Measurements from ENCODE around the gene AGTRAP.

AGTRAP gene

DNA sequence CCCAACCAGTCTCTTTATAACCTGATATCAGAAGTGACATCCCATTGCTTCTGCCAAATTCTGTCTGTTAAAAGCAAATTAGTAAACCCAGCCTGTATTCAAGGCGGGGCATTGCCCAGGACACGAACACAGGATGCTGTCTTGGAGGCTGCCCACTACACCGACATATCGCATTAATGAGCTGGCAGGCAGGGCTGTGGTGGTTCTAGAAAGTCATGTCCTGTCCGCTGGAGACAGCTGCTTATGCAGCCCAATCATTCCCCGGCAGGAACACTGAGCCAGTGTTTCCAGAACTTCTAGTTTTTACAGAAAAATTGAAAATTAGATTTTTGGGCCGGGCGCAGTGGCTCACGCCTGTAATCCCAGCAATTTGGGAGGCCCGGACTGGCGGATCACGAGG is 45.4 kb downstream of the AGTRAP start:
- DNase-seq = no peak

DNA sequence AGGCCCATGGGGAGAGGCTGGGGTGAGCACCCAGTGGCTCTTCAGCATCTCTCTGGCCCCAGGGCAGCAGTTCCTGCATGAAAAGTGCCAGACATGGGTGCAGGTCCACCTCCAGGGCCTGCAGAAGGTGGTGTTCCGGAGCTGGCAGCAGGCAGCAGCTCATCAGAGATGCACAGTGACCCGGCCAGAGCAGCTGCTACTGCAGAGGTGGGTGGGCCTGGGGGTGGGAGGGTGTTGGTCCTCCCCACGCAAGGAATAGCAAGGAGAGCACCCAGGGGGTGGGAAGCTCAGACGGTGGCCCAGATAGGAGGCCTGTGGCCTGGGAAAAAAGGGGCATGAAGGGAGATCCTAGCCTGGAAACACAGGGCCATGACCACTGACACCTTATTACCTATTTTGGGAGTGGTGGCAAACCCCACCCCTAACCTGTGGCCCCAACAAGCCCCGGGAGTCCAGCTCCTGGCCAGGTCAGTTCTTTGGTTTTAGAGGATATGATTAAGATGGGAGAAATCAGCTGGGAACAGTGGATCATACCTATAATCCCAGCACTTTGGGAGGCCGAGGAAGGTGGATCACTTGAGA is 46.3 kb downstream of the AGTRAP start:
- no peak for DNase-seq

DNA sequence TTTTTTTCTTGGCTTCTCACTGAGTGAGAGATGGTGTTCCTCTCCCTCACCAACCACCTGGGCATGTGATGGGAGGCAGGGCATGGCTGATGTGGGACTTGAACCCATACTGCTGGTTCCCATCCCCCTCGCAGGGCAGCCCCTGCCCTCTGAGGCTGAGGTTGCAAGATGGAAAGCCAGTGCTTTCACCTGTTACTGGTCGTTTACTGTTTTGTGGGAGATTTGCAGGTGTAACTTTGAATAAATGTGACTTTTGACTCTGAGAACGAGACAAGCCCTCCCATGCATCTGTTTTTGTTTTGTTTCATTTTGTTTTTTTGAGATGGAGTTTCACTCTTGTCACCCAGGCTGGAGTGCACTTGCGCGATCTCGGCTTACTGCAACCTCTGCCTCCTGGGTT is 47.6 kb downstream of the AGTRAP start:
- DNase-seq = no peak

DNA sequence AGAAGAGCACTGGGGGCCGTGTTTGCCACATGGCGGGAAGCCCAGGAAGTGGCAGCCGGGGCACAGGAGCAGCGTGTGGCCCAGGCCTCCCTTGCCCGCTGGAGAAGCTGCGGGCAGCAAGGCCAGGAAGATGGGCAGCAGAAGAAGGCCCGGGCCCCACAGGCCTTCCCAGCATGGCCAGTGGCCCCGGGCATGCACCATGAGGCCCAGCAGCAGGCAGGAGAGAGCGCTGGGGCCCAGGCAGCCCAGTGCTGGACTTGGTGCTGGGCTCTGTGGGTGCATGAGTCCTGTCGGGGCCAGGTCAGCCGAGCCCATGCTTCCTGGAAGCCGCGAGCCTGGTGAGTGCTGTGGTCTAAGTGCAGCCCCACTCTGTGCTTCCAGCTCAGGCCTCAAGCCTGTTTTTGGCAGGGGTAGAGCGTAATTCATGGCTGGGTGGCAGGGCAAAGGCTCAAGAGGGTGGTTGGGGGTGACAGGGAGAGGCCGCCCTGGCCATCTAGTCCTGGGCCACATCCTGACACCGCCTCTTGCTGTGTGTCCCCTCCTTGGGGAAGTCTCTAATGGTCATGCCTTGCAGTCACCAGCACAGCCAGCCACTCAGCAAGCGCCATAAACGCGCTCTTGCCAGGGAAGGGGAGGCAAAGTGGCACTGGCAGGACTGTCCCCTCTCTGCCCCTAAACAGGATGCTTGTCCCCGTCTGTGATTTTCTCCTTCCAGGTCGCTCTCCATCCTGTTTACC is 48.5 kb downstream of the AGTRAP start:
- DNase-seq = no peak

DNA sequence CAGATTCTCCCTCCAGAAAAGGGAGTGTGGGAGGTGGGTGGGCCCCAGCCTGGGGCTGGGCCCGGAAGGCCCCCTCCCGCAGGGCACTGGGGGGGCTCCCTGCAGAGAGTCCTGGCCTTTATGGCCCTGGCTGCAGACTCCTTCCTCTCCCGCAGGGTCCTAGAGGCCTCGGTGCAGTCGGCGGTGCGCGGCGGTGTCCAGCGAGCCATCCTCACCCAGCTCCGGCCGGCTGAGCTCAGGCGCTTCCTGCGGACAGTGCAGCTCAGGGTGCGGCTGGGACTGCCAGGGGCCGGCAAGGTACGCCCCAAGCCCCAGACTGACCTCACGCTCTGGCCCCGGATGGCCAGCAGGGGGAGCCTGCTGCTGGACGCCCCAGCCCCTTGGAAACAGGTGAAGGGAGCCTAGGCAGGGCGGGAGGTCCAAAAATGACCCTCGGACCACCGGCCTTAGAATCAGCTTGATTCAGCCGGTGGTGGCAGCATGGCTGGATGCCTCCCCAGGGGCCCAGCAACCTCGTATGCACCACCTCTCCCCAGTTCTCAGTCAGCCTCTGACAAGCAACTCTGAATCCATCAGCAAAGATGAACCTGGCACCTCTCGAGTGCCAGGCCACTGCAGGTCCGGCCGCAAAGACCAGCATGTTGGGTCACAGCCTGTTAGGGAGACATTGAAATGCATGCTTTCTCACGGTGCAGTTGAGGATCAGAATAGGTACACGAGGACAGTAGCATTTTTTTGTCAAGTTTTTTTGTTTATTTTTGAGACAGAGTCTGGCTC is 49.2 kb downstream of the AGTRAP start:
- peak in 42 of 58 donors; percentile 12 to 57 (median 32) for DNase-seq

DNA sequence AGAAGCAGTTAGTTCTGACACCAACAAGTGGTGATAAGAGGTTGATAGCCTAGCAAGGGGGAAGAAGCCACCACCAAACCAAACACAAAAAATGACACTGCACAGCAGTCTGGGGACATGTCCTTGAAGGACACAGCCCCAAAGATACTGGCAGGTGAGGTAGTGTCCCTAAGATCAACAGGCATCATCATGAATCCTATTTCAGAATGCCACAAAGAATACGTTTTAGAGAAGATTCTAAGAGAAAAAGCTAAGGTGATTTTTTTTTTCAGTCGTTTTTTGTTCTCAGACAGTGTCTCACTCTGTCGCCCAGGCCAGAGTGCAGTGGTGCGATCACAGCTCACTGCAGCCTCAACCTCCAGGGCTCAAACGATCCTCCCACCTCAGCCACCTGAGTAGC is 50.2 kb downstream of the AGTRAP start:
- DNase-seq = no peak

DNA sequence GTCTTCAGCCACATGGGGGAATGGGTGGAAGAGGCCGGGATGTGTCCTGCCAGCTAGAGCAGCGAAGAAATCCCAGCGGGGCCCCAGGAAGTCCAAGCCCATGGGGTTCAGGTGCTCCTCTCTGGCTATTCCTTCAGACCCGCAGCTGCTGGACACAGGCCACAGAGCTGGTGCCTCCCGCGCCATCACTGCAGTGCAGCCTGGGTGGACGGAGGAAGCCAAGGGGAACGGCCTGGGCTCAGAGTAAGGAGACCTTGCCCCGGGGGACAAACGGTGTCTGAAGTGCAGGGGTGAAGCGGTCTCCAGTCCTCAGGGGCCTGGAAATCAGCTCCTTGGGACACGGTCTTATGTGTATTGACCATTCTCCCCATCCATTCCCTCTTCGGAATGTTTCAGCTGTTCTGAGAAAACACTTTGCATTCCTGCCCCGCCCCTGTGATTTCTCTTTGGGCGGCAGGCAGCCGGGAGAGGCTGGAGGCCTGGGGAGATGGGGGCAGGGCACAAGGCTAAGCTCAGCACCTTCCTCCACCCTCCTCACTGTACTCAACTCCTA is 51.4 kb downstream of the AGTRAP start:
- DNase-seq = peak in 1 of 58 donors; percentile 16

DNA sequence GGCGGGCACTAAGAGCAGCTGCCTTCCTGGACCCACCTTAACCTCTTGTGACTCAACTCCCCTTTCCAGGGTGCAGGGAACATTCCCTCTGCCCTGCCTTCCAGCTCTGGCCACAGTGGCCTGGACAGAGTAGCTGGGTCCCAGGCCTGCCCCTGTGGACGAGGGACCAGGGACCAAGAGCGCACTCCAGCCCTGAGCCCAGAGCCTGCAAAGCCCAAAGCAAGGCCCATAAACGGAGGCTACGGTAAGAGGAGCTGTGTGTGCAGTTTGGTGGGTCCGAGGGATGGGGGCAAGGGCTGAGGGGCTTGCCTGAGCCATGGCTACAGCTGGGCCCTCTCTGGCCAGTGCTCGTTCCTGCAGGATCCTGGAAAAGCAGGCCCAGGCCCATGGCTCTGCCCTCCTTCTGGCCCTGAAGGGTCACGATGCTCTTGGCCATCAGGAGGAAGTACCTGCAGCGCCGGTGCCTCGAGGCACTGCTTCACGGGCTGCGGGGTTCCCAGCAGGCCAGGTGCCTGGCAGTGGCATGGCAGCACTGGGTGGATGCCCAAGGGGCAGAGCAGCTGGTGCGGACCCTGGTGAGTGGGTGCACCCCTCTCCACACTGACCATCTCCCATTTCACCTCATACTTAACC is 52.0 kb downstream of the AGTRAP start:
- DNase-seq = no peak

DNA sequence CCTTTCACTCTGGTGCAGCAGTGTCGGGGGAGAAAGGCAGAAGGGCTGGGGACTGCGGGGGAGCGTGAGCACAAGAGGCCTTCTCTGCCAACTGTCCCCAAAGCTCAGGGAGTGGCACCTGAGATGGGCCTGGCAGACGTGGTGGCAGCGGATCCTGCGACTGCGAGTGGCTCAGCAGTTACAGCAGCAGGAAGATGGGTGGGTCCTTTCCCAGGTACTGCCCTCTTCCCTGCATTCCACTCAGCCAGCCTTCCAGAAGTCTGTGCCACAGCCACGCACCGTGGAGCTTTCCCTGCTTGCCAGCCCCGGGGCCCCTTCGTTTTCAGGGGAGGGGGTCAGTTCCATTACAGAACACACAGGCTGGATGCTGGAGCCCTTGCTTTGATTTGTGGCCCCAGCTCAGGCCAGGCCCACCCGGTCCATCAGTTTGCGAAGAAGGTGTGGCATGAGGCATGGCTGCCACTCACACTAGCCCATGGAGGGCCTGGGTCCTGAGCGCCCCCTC is 52.7 kb downstream of the AGTRAP start:
- no peak for DNase-seq

DNA sequence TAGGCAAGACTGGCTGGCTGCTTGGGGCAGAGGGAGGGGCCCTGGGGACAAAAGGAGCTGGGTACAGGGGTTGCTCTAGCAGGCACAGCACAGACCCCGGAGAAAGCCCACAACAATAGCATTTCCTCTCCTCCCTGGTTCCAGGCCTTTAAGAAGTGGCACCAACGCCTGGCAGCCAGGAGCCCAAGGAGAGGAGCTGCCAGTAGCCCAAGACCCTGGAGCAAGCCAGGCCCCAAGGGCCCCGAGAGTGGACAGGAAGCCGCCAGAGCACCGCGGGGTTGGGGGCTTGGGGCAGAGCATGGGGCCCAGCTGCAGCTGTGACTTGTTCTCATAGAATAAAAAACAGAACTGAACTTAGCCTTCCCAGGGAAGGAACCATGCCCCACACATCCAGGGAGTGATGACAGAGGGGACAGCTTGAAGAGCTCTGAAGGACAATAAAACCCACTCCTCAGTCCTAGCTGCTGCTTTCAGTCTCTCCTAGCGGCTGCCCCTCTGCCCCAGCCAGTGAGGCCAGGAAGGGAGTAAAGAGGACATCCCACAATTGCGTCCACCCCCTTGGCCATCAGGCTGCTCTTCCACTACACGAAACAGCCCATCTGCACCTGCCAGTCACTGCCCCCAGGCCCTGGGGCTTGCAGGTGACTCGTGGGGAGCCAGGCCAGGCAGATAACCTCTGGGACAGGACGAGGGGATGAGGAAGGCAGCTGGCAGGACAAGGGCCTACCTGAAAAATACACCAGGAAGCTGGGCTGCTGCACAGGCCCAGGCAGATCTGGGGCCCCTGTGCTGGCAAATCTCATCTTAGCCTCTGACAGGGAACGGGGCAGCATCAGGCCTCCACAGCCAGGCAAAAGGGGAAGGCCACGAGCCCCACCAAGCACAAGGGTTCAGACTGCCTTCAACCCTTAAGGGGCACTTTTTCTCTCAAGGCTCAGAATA is 53.5 kb downstream of the AGTRAP start:
- no peak for DNase-seq

DNA sequence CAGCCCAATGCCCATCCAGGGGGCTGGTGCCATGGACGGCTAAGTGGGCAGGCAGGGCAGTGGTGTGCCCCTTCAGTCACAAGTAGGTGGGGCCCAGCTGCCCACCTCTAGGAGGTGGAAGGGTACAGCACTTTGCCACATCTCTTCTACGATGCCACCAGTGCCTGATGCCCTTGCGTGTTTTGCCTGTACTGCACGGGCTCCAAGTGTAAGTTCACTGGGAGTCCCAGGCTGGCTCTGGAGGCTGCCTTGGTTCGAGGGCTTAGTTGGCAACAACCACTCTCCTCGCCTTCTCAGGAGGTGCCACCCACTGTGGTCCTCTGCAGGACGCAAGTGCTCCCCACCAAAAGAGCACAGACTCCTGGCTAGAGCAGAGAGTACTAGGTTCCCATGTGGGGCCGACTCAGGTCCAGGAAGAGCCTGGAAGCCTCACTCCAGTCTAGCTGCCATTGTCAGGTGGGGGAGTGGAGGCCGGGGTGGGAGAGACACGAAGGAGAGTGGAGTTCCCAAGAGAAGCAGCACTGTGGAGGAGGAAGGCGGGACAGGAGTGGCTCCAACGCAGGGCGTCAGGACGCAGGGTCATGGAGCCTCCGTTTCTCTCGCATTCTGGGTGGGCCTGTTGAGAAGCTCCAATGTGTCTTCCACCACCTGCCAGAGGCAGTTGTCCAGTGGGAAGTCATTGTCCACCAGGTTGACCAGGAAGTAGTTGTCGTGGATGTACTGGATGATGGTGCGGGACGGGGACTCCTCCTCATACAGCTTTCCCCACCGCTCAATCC is 54.4 kb downstream of the AGTRAP start:
- no peak for DNase-seq

DNA sequence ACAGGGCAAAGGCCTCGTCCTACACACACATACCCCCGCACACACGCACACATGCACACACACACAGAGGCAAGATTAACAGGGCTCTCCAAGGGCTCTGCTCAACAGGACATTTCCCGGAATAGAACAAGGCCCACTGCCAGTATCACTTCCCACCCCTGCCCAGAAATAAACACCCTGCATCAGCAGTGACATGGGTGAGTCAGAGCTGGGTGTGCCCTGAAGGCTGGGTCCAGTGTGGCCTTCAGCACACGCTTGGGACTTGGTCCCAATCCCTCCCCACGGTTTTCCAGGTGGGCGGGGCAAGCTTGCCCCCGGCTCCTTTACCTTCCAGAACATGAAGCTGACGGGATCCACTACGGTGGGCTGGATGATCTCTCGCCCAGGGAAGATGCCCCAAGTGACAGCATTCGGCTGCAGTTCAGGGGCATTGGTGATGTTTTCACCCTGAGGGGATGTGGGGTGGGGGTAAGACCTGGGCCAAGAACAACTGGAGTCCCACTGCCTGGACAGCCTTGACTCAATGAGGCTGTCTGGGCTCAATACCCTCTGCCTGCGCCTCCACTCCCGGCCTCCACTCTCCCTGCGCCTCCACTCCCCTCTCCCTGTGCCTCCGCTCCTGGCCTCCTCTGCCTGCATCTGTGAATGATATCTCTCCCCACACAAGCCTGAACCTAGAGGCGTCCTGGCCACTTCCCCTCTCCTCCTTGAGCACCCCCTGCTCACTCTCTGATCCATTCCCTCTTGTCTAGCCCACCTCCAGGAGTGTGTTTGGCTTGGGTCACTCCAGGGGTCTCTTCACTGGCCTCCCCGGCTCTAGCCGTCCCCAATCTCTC is 55.2 kb downstream of the AGTRAP start:
- peak in 53 of 58 donors; percentile 13 to 81 (median 55) for DNase-seq

DNA sequence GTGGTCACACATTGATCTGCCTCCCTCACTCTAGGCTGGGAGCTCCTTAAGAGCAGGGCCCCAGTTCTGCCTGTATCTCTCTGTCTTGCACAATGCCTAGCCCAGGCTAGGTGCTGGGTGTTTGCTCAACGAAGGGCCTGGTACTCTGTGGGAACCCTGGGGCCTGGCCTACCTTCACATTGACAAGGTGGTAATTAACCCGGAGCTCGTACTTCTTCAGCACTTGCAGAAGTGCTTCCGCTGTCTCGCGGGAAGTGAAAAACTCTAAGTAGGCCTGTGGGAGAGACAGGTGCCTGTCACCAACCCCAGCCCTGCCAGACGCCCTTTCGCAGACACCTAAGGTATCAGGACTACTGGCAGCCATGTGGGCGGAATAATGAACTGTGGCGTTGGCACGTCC is 56.2 kb downstream of the AGTRAP start:
- no peak for DNase-seq

DNA sequence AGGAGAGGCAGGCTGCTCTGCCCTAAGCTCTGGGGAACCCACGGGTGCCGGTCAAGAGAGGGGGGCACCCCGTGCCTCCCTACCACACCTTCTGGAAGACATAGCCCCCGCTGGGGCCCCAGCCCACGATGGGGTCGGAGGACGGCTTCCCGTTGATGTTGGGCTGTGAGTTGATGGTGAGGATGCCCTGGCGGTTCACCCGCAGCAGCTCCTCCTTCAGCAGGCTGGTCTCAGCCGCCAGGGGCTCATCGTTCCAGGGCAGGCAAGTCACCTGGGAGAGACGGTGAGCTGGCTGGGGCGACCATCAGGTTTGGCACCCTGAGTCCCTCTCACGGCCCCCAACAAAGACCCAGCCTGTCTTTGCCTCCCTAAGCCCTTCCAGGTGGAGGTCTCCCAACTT is 57.9 kb downstream of the AGTRAP start:
- no peak for DNase-seq

DNA sequence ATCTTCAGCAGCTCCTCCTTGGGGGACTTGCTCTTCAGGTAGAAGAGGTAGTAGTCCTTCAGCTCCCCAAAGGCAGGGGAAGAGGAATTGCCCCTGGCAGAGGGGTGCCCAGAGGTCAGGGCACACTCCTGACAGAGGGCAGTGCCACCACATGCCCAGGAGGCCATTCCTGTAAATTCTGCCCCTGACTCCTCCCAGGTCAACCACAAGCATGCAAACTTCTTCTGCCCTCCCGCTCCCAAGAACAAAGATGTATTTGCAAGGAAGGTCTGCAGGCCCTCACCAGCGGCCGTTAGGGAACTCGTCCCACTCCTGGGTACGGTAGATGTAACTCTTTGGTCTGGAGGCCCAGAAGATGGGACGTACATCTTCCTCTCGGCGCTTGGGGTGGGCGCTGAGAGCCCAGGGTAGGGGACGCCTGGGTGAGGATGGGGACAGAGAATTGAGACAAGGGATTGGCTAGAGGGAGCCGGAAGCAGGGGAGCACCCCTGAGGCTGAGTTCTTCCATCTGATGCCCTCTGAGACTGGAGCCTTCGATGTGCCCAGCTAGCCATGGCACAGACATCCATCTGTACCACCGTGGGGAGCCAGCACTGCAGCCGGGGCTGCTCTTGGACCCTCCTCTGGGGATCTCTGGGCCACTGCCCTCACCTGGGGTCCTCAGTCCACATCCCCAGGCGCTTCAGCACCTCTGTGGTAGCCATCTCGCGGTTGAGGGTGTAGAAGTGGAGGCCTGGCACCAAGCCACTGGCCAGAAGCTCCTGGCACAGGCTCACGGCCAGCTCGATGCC is 58.7 kb downstream of the AGTRAP start:
- no peak for DNase-seq

DNA sequence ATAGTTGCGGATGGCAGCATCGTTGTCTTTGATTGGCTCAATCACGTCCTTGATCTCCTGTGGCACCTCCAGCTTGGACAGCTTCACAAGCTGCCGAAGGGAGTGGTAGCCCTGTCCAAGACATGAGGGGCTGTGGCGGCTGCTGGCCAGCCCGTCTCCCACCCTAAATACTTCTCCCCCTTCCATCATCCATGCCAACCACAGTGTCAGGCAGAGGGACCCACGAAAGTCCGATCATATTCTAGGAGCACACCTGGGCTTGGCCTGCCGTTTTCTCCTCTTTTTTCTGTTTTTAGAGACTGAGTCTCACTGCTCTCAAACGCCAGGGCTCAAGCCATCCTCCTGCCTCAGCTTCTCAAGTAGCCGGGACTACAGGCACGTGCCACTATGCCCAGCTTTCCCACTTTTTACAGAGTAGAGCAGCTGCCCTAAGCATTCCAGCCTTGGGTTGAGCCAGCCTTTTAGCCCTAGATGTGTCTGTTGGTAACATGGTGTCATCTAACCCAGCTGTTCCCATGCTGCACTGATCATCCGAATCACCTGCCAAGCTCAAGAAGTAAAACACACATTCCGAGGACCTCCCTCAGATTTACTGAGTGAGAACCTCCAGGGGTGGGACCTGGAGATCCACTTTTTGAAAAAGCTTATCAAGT is 59.4 kb downstream of the AGTRAP start:
- DNase-seq = no peak

Measured in anterior cingulate cortex (tissue), 58 donors.